IPS-11a (cell line): ENCODE measurements around the gene DISP3.

Experiments
- H3K4me3 ChIP-seq: one replicate; pipeline ENCODE4 v1.5.1; 2013; ENCODE audit warnings: low read depth, low read length, control low read depth

The DISP3 gene

GRCh38 chr1:11483581-11484320, 4.8 kb downstream of the DISP3 start:
- H3K4me3 ChIP-seq = no peak overlapping the region

GRCh38 chr1:11484321-11484655, 5.3 kb downstream of the DISP3 start:
- H3K4me3 ChIP-seq = no peak overlapping the region

GRCh38 chr1:11485191-11485590, 6.2 kb downstream of the DISP3 start:
- no peak overlapping the region for H3K4me3 ChIP-seq

GRCh38 chr1:11486231-11487009, 7.5 kb downstream of the DISP3 start:
- H3K4me3 ChIP-seq = no peak overlapping the region

- H3K4me3 ChIP-seq = no peak overlapping the region
These were observed 8.3 kb downstream of the DISP3 start for GRCh38 chr1:11487196-11487751.

GRCh38 chr1:11488201-11488770, 9.3 kb downstream of the DISP3 start:
- H3K4me3 ChIP-seq = no peak overlapping the region

GRCh38 chr1:11488966-11489625, 10.1 kb downstream of the DISP3 start:
- no peak overlapping the region for H3K4me3 ChIP-seq

- no peak overlapping the region for H3K4me3 ChIP-seq
These were observed 13.3 kb downstream of the DISP3 start for GRCh38 chr1:11492235-11492634.

GRCh38 chr1:11493972-11494655, 15.2 kb downstream of the DISP3 start:
- H3K4me3 ChIP-seq = no peak overlapping the region

- H3K4me3 ChIP-seq = no peak overlapping the region
These were observed 15.8 kb downstream of the DISP3 start for GRCh38 chr1:11494771-11495170.

GRCh38 chr1:11495579-11495978, 16.6 kb downstream of the DISP3 start:
- no peak overlapping the region for H3K4me3 ChIP-seq

GRCh38 chr1:11496551-11497080, 17.7 kb downstream of the DISP3 start:
- H3K4me3 ChIP-seq = no peak overlapping the region

GRCh38 chr1:11498956-11499594, 20.1 kb downstream of the DISP3 start:
- H3K4me3 ChIP-seq = no peak overlapping the region

GRCh38 chr1:11499601-11500331, 20.8 kb downstream of the DISP3 start:
- H3K4me3 ChIP-seq = no peak overlapping the region

- H3K4me3 ChIP-seq = no peak overlapping the region
These were observed 21.9 kb downstream of the DISP3 start for GRCh38 chr1:11500881-11501280.

- no peak overlapping the region for H3K4me3 ChIP-seq
These were observed 22.5 kb downstream of the DISP3 start for GRCh38 chr1:11501491-11501897.

- H3K4me3 ChIP-seq = no peak overlapping the region
These were observed 23.0 kb downstream of the DISP3 start for GRCh38 chr1:11501906-11502485.

GRCh38 chr1:11502516-11502915, 23.6 kb downstream of the DISP3 start:
- H3K4me3 ChIP-seq = no peak overlapping the region

- H3K4me3 ChIP-seq = no peak overlapping the region
These were observed 25.6 kb downstream of the DISP3 start for GRCh38 chr1:11504599-11504998.
